ENCODE results near the gene SEC14L2. TPM values are rescaled to one million over a fixed set of nuclear protein-coding genes. Genes with fewer than 3 reads are reported as not detected.
A peak's percentile ranks its signal among the peaks of the same experiment; 100 is the strongest.

Gene SEC14L2
- total RNA-seq, 1 experiment from 2014 or later: 33.5 TPM

DNA sequence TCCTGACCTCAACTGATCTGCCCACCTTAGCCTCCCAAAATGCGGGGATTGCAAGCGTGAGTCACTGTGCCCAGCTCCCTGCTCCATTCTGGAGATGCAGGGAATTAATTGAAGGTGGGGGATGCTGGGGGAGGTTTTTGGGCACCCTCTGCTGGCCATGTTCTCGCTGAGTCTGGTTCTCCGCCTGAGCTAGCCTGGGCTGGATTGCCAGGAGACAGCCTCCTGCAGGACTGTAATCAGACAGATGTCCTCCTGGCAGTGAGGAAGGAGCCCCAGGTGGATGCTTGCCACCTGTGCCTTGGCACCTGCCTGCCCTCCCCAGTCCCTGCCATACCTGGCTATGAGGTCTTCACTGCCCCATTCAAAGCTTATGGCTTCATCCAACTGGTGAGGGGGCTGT, 34.1 kb downstream of the SEC14L2 start:
- BruUV-seq (replicated peaks): no TSS peak
- Histone ChIP-seq H3K4me1 (ENCODE audit: control insufficient read depth in 1 of 2, insufficient read depth in 2 of 2, low read length in 2 of 2) (peaks cover 11 to 35% of the 10 kb centered on the region in 2 experiments), H2AFZ (ENCODE audit: low read depth, low read length, poor library complexity, severe bottlenecking) (no peak overlapping the region), H3K9ac (ENCODE audit: low read length) (no peak overlapping the region), H3K27me3 (ENCODE audit: insufficient read depth, low read length) (no peaks in the 10 kb centered on the region), H3K9me2 (ENCODE audit: insufficient read depth) (no peaks in the 10 kb centered on the region), H3K4me2 (ENCODE audit: low read length) (no peak overlapping the region), H3K79me2 (ENCODE audit: insufficient read depth, low read length) (peaks cover 19% of the 10 kb centered on the region; the same call in 1 of the 2 replicates), H3K4me3 (replicated peaks in 1 of 2; ENCODE audit: low read depth in 1 of 2, low read length in 2 of 2) (no peak overlapping the region), H4K20me1 (ENCODE audit: insufficient read depth) (no peaks in the 10 kb centered on the region), H3K36me3 (ENCODE audit: control insufficient read depth in 1 of 2, insufficient read depth in 2 of 2, low read length in 2 of 2) (peaks cover 0 to 10% of the 10 kb centered on the region in 2 experiments; a peak in 1 of 4 replicates), H3K9me3 (ENCODE audit: control insufficient read depth in 1 of 2, insufficient read depth in 1 of 2, low read depth in 1 of 2, low read length in 2 of 2) (no peaks in the 10 kb centered on the region), H3K27ac (ENCODE audit: low read depth, low read length) (no peak overlapping the region)
- intact Hi-C loops (cut with micrococcal nuclease): no loop called here
- ChIA-PET POLR2A (no interaction called here), RAD21 (ENCODE audit: low non-redundant PET in 1 of 2, low total read pairs in 2 of 2, uncharacterized antibody in 2 of 2, unreplicated experiment in 2 of 2) (interaction anchor here in 1 of 2 experiments (1.0 kb wide), 1 partner anchor 39 kb away, joined by 3 read pairs; no protein-coding TSS in a partner anchor), CTCF (interaction anchor here (0.9 to 1.2 kb wide), 3 partner anchors 13 to 142 kb away, joined by 3 to 5 read pairs (median 3); partner anchors contain the start of gene CASTOR1)
- DNase-seq (ENCODE audit: low read depth, low spot score): no peak
- ATAC-seq: no peak
- TF ChIP-seq CTCF (IDR thresholded peaks at IDR 0.05 in 2 of 3, conservative IDR thresholded peaks at IDR 0.05 in 1 of 3; ENCODE audit: borderline replicate concordance in 1 of 3, insufficient read depth in 1 of 3, low read depth in 2 of 3, low read length in 2 of 3): peak in 2 of 3 experiments; percentile 26 to 43; a peak in 3 of 6 replicates
- TF ChIP-seq ZFX (IDR thresholded peaks at IDR 0.05): no peak

GRCh38 chr22:30432096-30432495, 35.3 kb downstream of the SEC14L2 start:
- no peak for DNase-seq (ENCODE audit: low read depth, low spot score)
- H3K9me3 ChIP-seq (ENCODE audit: control insufficient read depth in 1 of 2, insufficient read depth in 1 of 2, low read depth in 1 of 2, low read length in 2 of 2): no peaks in the 10 kb centered on the region
- no peak for ATAC-seq
- RAD21 ChIA-PET (ENCODE audit: low non-redundant PET in 1 of 2, low total read pairs in 2 of 2, uncharacterized antibody in 2 of 2, unreplicated experiment in 2 of 2): no interaction called here
- peaks cover 8% of the 10 kb centered on the region; the same call in 1 of the 2 replicates for H3K79me2 ChIP-seq (ENCODE audit: insufficient read depth, low read length)
- no peak overlapping the region for H3K9ac ChIP-seq (ENCODE audit: low read length)
- no peaks in the 10 kb centered on the region for H4K20me1 ChIP-seq (ENCODE audit: insufficient read depth)
- intact Hi-C loops (cut with micrococcal nuclease): no loop called here
- H3K4me1 ChIP-seq (ENCODE audit: control insufficient read depth in 1 of 2, insufficient read depth in 2 of 2, low read length in 2 of 2): peaks cover 11 to 31% of the 10 kb centered on the region in 2 experiments
- no peaks in the 10 kb centered on the region for H3K27me3 ChIP-seq (ENCODE audit: insufficient read depth, low read length)
- BruUV-seq (replicated peaks): no TSS peak
- POLR2A ChIA-PET: no interaction called here
- no peak overlapping the region for H3K4me2 ChIP-seq (ENCODE audit: low read length)
- CTCF ChIA-PET: interaction anchor here (1.0 kb wide), 1 partner anchor 8 kb away, joined by 4 read pairs; no protein-coding TSS in a partner anchor
- no peak overlapping the region for H3K27ac ChIP-seq (ENCODE audit: low read depth, low read length)
- H3K36me3 ChIP-seq (ENCODE audit: control insufficient read depth in 1 of 2, insufficient read depth in 2 of 2, low read length in 2 of 2): peaks cover 0 to 7% of the 10 kb centered on the region in 2 experiments; a peak in 1 of 4 replicates
- no peak overlapping the region for H3K4me3 ChIP-seq (replicated peaks in 1 of 2; ENCODE audit: low read depth in 1 of 2, low read length in 2 of 2)
- no peaks in the 10 kb centered on the region for H3K9me2 ChIP-seq (ENCODE audit: insufficient read depth)
- H2AFZ ChIP-seq (ENCODE audit: low read depth, low read length, poor library complexity, severe bottlenecking): no peak overlapping the region
- TF ChIP-seq CBX3 (IDR thresholded peaks at IDR 0.05; ENCODE audit: low read depth) (no peak), TCF7L2 (IDR thresholded peaks at IDR 0.05; ENCODE audit: borderline replicate concordance, extremely low read depth, insufficient read depth, insufficient read length) (no peak), SIN3A (IDR thresholded peaks at IDR 0.05; ENCODE audit: low read depth) (no peak), EZH2 (IDR thresholded peaks at IDR 0.05) (no peak), POLR2AphosphoS5 (IDR thresholded peaks at IDR 0.05; ENCODE audit: low read depth, low read length) (no peak), CTCF (IDR thresholded peaks at IDR 0.05 in 2 of 3, conservative IDR thresholded peaks at IDR 0.05 in 1 of 3; ENCODE audit: borderline replicate concordance in 1 of 3, insufficient read depth in 1 of 3, low read depth in 2 of 3, low read length in 2 of 3) (no peak), ZNF274 (IDR thresholded peaks at IDR 0.05; ENCODE audit: low read depth, low read length) (no peak), EGR1 (IDR thresholded peaks at IDR 0.05; ENCODE audit: low read depth) (no peak), POLR2A (IDR thresholded peaks at IDR 0.05; ENCODE audit: borderline replicate concordance, extremely low read depth, insufficient read depth, insufficient read length) (no peak), ZBTB33 (IDR thresholded peaks at IDR 0.05; ENCODE audit: extremely low read depth, insufficient replicate concordance, low read length) (no peak), YY1 (IDR thresholded peaks at IDR 0.05; ENCODE audit: extremely low read depth, insufficient replicate concordance, low read depth, low read length) (no peak), FOSL1 (IDR thresholded peaks at IDR 0.05; ENCODE audit: low read depth) (no peak)

Measured in HCT116 (cell line).